Parathyroid adenoma (tissue), 2 donors: ENCODE data around the gene ECT2L.

ENCODE experiments used
- H2AFZ ChIP-seq: fragments of 300-600 bp; sonication (generic); one replicate; pipeline ENCODE4 v1.7.0; 2017; ENCODE audit warnings: antibody characterized with exemption, mild to moderate bottlenecking
- H3K27ac ChIP-seq: fragments of 300-600 bp; sonication (generic); one replicate; pipeline ENCODE4 v1.7.0; 2017
- H3K27me3 ChIP-seq: fragments of 300-600 bp; sonication (generic); one replicate; pipeline ENCODE4 v1.7.0; 2017; ENCODE audit warnings: low read length; ENCODE audit not compliant: control insufficient read depth, insufficient read depth
- H3K36me3 ChIP-seq: fragments of 300-600 bp; sonication (generic); one replicate; pipeline ENCODE4 v1.7.0; 2017; ENCODE audit warnings: low read length; ENCODE audit not compliant: control insufficient read depth, insufficient read depth
- H3K4me1 ChIP-seq: fragments of 300-600 bp; sonication (generic); one replicate; pipeline ENCODE4 v1.7.0; 2017; ENCODE audit warnings: control low read depth
- H3K4me2 ChIP-seq: fragments of 300-600 bp; sonication (generic); one replicate; pipeline ENCODE4 v1.7.0; 2017; ENCODE audit warnings: low read length
- H3K4me3 ChIP-seq: fragments of 300-600 bp; sonication (generic); one replicate; pipeline ENCODE4 v1.7.0; 2017; ENCODE audit warnings: low read depth, low read length
- H3K79me2 ChIP-seq: fragments of 300-600 bp; sonication (generic); one replicate; pipeline ENCODE4 v1.7.0; 2017; ENCODE audit warnings: control low read depth
- H3K9ac ChIP-seq: fragments of 300-600 bp; sonication (generic); one replicate; pipeline ENCODE4 v1.7.0; 2017; ENCODE audit warnings: mild to moderate bottlenecking
- H3K9me3 ChIP-seq: fragments of 300-600 bp; sonication (generic); one replicate; pipeline ENCODE4 v1.7.0; 2017; ENCODE audit warnings: low read length; ENCODE audit not compliant: control insufficient read depth
- TF ChIP-seq, protein P1 (sequence below): fragments of 300-600 bp; sonication (generic); IDR thresholded peaks from one replicate; pipeline ENCODE4 v1.7.0; 2017; ENCODE audit warnings: antibody characterized with exemption, mild to moderate bottlenecking
- donor health status: primary hyperparathyroidism.

Gene ECT2L

DNA sequence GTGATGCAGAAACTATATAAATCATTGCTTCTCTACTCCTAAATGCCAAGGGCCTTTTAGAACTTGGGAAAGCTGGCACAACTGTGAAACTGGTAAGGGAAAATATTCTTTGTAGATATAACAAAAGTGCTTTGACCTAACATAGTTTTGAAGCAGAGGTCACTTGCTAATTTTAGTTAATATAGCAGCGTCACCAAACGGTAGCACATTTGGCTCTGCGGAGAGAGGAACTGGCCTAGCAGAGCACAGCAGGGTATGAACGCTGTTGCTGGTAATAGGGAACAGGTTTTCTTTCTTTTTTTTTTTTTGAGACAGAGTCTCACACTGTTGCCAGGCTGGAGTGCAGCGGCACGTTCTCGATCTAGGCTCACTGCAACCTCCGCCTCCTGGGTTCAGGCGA is 67.4 kb downstream of the ECT2L start:
- no peak overlapping the region for H3K4me2 ChIP-seq
- H3K4me3 ChIP-seq, result no peak overlapping the region
- H3K9ac ChIP-seq, result no peak overlapping the region
- H3K9me3 ChIP-seq, result no peaks in the 10 kb centered on the region
- no peaks in the 10 kb centered on the region for H3K27me3 ChIP-seq
- no peaks in the 10 kb centered on the region for H3K4me1 ChIP-seq
- no peak overlapping the region for H2AFZ ChIP-seq
- no peak overlapping the region for H3K27ac ChIP-seq
- H3K79me2 ChIP-seq, result no peaks in the 10 kb centered on the region
- TF ChIP-seq, protein P1, sequence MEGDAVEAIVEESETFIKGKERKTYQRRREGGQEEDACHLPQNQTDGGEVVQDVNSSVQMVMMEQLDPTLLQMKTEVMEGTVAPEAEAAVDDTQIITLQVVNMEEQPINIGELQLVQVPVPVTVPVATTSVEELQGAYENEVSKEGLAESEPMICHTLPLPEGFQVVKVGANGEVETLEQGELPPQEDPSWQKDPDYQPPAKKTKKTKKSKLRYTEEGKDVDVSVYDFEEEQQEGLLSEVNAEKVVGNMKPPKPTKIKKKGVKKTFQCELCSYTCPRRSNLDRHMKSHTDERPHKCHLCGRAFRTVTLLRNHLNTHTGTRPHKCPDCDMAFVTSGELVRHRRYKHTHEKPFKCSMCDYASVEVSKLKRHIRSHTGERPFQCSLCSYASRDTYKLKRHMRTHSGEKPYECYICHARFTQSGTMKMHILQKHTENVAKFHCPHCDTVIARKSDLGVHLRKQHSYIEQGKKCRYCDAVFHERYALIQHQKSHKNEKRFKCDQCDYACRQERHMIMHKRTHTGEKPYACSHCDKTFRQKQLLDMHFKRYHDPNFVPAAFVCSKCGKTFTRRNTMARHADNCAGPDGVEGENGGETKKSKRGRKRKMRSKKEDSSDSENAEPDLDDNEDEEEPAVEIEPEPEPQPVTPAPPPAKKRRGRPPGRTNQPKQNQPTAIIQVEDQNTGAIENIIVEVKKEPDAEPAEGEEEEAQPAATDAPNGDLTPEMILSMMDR, result no peak
- H3K36me3 ChIP-seq, result no peaks in the 10 kb centered on the region

DNA sequence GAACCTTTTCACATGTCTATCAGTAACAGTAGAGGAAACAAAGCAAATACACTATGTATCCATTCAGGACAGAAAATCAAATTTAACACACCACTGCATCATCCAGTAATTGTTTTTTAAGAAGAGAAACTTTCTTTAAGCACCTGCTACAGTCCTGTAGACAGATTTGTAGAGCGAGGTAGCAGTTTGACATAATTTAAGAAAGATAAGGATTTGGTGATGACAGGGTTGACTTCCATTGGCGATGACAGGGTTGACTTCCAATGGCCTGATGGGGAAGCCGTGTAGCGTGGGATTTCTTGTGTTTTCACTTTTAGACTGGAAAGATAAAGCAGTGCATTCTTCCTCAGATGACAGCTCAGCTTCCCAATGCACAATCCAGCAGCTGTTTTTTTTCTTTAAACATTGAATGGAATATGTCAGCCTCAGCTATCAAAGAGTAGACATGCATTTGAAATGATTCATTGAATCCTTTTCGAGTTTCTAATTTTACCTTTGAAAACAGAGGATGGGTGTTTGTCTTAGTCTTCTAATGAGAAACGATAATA is 68.5 kb downstream of the ECT2L start:
- H3K4me2 ChIP-seq, result no peak overlapping the region
- TF ChIP-seq, protein P1, result no peak
- no peaks in the 10 kb centered on the region for H3K79me2 ChIP-seq
- H3K4me3 ChIP-seq, result no peak overlapping the region
- no peaks in the 10 kb centered on the region for H3K36me3 ChIP-seq
- no peak overlapping the region for H2AFZ ChIP-seq
- no peaks in the 10 kb centered on the region for H3K4me1 ChIP-seq
- no peak overlapping the region for H3K27ac ChIP-seq
- H3K27me3 ChIP-seq, result no peaks in the 10 kb centered on the region
- H3K9ac ChIP-seq, result no peak overlapping the region
- no peaks in the 10 kb centered on the region for H3K9me3 ChIP-seq

DNA sequence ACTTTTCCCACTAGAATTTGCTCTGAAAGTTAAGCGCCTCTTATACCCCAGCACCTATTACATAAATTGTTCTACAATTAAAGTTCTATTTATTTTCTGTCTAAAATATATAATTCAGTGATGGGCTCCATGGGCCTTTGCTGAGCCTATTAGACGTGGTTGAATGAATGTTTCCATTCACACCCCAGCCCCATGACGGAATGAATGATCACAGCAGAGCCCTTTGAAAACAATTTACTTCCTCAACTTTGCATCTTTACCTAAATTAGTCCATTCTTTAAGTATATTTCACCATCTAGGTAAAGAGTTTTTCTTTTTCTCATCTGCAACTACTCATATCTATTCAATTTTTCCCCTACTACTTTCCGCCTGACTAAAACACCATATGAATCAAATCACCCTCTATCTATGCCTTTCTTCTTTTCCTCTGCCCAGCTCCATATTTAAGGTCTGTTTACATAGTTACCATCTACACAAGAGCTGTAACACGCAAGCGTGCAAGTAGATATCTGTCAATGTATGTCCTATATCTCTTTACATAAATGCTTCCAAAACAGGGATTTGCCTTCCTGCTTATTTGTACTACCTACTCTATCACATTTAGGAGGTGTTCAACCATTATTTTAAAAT is 69.7 kb downstream of the ECT2L start:
- TF ChIP-seq, protein P1, result no peak

DNA sequence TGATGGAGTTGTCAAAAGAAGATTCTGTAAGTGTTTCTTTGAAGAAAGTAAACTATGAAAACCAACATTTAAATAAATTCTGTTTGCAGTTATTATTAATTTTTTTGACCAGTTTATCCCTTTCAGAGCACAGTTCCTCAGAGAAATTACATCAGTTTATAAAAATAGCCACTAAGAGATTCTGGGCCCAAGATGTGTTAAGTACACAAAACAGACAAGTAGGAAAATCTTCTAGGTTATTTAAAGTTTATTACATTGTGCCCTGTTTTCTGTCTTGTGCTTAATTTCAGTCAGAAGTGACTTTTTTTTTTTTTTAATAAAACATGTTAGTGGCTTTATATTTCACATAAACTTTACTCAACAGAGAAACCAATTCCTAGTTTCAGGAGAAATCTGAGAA is 72.3 kb downstream of the ECT2L start:
- Histone ChIP-seq H2AFZ (no peak overlapping the region), H3K27ac (no peak overlapping the region), H3K36me3 (no peaks in the 10 kb centered on the region), H3K4me2 (no peak overlapping the region), H3K79me2 (no peaks in the 10 kb centered on the region), H3K9me3 (no peaks in the 10 kb centered on the region), H3K27me3 (no peaks in the 10 kb centered on the region), H3K4me1 (no peaks in the 10 kb centered on the region), H3K4me3 (no peak overlapping the region), H3K9ac (no peak overlapping the region)
- TF ChIP-seq, protein P1, result no peak

More for the DNA sequence above, 69.7 kb downstream of the ECT2L start:
- Histone ChIP-seq H3K4me1 (no peaks in the 10 kb centered on the region), H3K36me3 (no peaks in the 10 kb centered on the region), H2AFZ (no peak overlapping the region), H3K9ac (no peak overlapping the region), H3K27me3 (no peaks in the 10 kb centered on the region), H3K79me2 (no peaks in the 10 kb centered on the region), H3K9me3 (no peaks in the 10 kb centered on the region), H3K27ac (no peak overlapping the region), H3K4me3 (no peak overlapping the region), H3K4me2 (no peak overlapping the region)

DNA sequence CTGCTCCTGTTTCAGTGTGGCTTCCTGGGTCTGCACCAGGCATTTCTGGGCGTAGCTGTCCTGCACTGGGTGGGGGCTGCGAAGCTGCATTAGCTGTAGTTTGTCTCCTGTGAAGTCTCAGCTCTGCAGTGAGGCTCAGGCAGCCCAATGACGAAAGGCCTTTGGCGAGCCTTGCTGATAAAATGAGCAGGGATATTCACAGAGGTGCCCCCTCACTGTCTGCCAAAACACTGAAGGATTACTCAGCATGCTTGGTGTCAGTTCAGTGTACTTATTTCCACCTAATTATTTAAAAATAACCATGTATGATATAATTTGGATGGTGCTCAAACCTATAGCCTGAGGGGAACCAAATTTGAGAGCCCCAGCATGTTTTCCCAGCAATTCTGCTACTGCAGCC is 73.5 kb downstream of the ECT2L start:
- Histone ChIP-seq H3K36me3 (no peaks in the 10 kb centered on the region), H3K4me2 (no peak overlapping the region), H3K9ac (no peak overlapping the region), H3K79me2 (no peaks in the 10 kb centered on the region), H3K27me3 (no peaks in the 10 kb centered on the region), H2AFZ (no peak overlapping the region), H3K4me3 (no peak overlapping the region), H3K27ac (no peak overlapping the region), H3K9me3 (no peaks in the 10 kb centered on the region), H3K4me1 (no peaks in the 10 kb centered on the region)
- TF ChIP-seq, protein P1, result no peak
